ENCODE data around the gene YRDC.

DNA sequence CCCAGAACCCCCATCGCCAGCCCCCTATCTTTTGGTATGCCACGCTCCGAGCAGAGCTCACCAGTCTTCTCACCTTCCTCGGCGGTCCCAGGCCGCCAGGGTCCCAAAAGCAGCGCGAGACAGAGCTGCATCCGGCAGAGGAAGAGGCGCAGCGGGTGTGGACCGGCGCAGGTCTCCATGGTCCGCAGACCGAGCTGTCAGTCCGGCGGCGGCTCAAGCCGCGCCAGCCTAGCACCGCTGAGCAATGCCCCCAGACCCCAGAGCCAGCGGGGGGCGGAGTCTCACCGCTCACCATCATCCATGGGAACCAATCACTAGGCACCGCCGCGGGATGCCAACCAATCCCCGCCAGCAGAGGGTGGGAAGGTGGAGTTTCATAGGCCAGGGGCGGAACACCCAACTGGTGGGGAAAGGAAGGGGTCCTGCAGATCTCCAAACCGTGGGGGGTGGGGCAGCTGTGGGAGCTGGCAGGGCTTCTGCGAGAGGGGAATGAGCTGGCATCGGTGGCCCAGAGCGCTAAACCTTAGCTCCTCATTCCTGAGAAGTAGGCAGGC lies 43.0 kb downstream of the YRDC start, which contains the start of gene EPHA10:
- TF ChIP-seq, protein P1, sequence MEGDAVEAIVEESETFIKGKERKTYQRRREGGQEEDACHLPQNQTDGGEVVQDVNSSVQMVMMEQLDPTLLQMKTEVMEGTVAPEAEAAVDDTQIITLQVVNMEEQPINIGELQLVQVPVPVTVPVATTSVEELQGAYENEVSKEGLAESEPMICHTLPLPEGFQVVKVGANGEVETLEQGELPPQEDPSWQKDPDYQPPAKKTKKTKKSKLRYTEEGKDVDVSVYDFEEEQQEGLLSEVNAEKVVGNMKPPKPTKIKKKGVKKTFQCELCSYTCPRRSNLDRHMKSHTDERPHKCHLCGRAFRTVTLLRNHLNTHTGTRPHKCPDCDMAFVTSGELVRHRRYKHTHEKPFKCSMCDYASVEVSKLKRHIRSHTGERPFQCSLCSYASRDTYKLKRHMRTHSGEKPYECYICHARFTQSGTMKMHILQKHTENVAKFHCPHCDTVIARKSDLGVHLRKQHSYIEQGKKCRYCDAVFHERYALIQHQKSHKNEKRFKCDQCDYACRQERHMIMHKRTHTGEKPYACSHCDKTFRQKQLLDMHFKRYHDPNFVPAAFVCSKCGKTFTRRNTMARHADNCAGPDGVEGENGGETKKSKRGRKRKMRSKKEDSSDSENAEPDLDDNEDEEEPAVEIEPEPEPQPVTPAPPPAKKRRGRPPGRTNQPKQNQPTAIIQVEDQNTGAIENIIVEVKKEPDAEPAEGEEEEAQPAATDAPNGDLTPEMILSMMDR (IDR thresholded peaks at IDR 0.05) = no peak
- no peak for TF ChIP-seq POLR2A (IDR thresholded peaks at IDR 0.05)

All from breast epithelium (tissue), 3 donors.